ENCODE data around the gene BUD31.
"Not testable (repeated sequence)": the region's sequence is repeated elsewhere in the genome, so short reads cannot be mapped to it uniquely, and the experiment has no call there.

The BUD31 gene

GRCh38 chr7:99402854-99403253 is 5.9 kb upstream of the BUD31 start:
- DNase-seq, result no peak

GRCh38 chr7:99403764-99404163 is 5.0 kb upstream of the BUD31 start:
- DNase-seq, result no peak

DNA sequence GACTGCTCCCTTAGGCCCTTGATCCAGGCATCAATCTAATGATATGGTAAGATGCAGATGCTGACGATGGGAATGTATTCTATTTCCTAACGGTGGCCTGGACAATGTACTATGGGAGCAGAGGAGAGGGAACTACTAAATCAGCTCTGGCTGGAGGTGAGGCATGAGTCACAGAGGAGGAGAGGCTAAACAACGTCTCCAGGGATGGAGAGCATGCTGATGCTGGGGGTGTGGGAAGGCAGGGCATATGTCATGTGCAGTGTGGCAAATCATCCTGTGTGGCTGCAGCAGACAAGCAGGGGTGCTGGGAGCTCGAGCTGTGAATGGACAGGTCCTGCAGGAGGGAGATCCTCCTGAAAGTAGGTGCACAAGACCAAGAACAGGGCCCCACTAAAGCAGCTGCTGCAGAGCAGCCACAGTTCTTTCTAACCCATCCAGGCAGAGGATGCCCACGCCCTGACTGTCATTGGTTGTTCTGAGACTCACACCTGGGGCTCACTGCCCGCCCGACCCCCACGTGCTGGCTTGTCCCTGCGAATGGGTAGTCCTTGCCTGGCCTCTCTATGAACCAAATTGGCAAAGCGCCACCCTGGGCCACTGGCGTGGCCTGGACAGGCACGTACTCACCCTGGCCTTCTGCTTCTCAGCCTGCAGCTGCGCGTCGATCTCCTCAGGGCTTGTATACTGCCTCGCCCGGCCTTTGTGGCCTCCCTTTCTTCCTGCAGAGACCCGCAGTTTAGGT is 4.4 kb upstream of the BUD31 start:
- DNase-seq, result no peak

- DNase-seq, result no peak
Measured at GRCh38 chr7:99404977-99405320, 3.8 kb upstream of the BUD31 start.

GRCh38 chr7:99406557-99406956 is 2.2 kb upstream of the BUD31 start:
- DNase-seq, result no peak

DNA sequence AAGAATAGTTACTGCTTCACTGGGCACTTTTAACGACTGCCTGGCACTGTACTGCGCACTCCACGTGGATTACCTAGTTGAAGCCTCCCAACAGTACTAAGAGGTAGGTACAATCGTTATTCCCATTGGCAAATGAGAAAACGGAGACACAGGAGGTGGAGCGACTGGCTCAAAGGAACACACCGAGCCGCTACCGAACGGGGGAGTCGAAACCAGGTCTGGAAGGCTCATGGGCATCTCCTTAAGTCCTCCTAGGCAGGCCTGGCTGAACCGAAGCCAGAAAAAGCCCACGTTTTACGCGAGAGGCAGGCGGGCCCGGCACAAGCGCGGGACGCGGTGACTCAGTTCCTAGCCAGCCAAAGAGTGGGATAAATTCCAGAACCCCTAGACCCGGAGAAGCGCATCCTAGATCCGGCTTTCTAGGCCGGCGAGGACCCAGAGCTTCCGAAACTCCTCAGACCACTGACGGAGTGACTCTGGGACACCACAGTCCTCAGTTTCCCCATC is 844 bp upstream of the BUD31 start:
- DNase-seq, result no peak

GRCh38 chr7:99409192-99409572 is 413 bp downstream of the BUD31 start:
- no peak for DNase-seq

DNA sequence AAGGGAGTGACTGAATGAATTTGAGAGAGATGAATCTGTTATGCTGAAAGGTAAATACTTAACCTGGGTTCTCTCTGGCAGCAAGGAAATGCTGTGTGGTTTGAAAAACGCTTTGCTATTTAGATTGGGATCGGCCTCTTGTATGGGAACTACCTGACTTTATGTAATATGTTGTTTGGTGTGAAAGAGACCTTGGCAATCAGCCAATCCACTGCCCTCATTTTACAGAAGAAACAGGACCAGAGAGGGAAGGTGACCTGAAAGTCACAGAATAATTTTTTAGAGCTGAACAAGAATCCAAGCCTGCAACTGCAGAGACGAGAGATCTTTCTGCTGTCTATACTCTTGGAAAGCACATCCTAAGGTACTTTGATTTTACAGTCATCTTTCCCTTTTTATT is 1.0 kb downstream of the BUD31 start:
- no peak for DNase-seq

GRCh38 chr7:99410635-99411034 is 1.9 kb downstream of the BUD31 start:
- no peak for DNase-seq

DNA sequence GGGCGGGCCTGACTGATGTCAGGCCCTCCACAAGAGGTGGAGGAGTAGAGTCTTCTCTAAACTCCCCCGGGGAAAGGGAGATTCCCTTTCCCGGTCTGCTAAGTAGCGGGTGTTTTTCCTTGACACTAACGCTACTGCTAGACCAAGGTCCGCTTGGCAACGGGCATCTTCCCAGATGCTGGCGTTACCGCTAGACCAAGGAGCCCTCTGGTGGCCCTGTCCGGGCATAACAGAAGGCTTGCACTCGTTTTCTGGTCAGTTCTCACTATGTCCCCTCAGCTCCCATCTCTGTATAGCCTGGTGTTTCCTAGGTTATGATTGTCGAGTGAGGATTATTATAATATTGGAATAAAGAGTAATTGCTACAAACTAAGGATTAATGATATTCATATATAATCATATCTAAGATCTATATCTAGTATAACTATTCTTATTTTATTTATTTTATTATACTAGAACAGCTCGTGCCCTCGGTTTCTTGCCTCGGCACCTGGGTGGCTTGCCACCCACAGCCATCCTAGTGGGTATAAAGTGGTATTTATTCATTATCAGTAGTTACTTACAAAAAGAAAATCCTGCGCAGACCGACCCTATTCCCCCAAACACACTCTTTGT is 6.9 kb downstream of the BUD31 start:
- DNase-seq, result not testable (repeated sequence)

GRCh38 chr7:99418260-99418659 is 9.5 kb downstream of the BUD31 start:
- no peak for DNase-seq

- DNase-seq, result no peak
Measured at GRCh38 chr7:99419323-99420021, 10.7 kb downstream of the BUD31 start.

DNA sequence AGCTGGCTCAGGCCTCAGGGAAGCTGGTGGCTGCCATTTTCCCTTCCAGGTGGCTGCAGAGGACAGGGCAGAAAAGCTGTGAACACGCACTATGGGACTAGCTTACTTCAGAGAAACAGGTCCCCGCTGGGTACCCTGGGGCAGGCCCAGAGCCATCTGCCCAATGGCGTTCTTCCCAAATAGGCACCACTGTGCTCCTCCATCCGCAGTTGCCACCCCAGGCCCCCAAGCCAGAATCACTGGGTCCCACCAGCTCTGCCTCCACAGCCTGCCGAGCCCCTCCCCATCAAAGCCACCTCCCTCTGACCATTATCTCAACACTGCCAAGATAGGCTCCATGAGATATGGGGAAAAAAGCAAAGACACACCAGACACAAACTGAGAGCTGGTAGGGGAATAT is 11.4 kb downstream of the BUD31 start:
- no peak for DNase-seq

GRCh38 chr7:99420986-99421385 is 12.2 kb downstream of the BUD31 start:
- DNase-seq, result no peak

DNA sequence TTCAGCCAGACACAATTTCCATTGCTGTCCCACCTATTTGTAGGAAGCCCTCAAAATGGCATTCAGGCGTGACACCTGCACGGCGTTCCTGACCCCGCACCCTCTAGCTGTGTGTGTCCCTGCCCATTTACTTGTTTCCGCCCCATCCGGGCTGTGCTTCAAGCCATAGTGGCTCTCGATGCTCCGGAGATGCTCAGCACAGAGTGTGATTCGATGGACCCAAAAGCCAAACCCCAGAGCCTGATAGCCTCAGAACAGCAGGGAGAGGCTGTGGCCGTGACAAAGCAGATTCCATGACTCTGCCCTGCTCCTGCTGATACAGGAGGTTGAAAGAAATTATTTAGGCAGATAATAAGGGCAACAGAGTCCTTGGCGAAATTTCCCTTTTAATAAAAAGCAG is 13.4 kb downstream of the BUD31 start:
- DNase-seq, result no peak

DNA sequence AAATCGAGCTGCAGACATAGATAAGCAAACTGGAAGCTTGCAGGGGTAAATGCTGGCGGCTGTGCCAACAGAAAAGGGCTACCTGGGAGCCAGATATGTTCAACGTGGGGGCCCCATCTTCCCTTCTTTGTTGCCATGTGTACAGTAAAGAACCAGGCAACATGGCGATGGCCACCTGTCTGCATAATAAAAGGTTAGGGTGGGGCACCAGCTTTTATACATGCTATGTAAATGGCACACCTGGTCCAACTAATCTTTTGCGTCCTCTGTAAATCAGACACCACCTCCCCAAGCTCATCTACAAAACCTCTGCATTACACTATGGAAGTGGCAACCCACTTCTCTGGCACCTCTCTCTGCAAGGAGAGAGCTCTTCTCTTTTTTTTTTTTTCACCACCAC is 13.9 kb downstream of the BUD31 start:
- no peak for DNase-seq

GRCh38 chr7:99424932-99425730 is 16.4 kb downstream of the BUD31 start:
- DNase-seq, result no peak

- no peak for DNase-seq
Measured at GRCh38 chr7:99428972-99429566, 20.3 kb downstream of the BUD31 start.

DNA sequence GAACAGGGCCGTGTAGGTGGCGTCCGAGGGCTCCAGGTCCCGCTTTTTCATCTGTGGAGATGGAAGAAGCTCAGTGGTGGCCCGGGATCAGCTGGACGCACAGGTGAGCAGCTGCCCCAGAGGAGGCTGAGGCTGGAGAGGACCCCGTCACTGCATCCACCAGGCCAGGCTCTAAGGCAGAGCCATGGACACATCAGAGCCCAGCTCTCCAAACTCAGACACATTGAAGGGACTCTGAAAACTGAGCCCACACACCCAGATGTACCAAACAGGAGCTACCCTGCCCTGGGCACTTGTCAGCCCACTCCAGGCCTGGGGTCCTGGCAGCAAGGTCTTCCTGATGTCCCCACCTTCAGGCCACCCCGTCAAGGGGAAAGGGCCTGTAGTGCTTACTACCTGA is 21.0 kb downstream of the BUD31 start:
- DNase-seq, result no peak

DNA sequence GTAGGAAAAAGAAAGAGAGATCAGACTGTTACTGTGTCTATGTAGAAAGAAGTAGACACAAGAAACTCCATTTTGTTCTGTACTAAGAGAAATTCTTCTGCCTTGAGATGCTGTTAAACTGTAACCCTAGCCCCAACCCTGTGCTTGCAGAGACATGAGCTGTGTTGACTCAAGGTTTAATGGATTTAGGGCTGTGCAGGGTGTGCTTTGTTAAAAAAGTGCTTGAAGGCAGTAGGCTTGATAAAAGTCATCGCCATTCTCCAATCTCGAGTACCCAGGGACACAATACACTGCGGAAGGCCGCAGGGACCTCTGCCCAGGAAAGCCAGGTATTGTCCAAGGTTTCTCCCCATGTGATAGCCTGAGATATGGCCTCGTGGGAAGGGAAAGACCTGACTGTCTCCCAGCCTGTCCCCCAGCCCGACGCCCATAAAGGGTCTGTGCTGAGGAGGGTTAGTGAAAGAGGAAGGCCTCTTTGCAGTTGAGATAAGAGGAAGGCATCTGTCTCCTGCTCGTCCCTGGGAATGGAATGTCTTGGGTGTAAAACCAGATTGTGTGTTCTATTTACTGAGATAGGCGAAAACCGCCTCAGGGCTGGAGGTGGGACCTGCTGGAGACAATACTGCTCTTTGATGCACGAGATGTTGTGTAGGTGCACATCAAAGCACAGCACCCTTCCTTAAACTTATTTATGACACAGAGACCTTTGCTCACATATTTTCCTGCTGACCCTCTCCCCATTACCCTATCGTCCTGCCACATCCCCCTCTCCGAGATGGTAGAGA is 23.2 kb downstream of the BUD31 start:
- not testable (repeated sequence) for DNase-seq

GRCh38 chr7:99433158-99433557 is 24.4 kb downstream of the BUD31 start:
- no peak for DNase-seq

GRCh38 chr7:99437946-99438572 is 29.3 kb downstream of the BUD31 start:
- no peak for DNase-seq

Measured in activated CD4-positive, alpha-beta T cell treated with anti-CD3 and anti-CD28 coated beads for 1 hour (primary cell).